HEK293 (cell line): ENCODE results near the gene HEYL.

Experiments
- CTCF ChIA-PET: fragments of 350-600 bp; formaldehyde crosslinking; extraction: SDS; loops from one replicate; lab custom pipeline; 2021; ENCODE audit warnings: antibody characterized with exemption; lab: Yijun Ruan, JAX
- POLR2A ChIA-PET: fragments of 300-600 bp; formaldehyde crosslinking; extraction: SDS; loops from one replicate; lab custom pipeline; 2020; ENCODE audit warnings: antibody characterized with exemption, inconsistent platforms; lab: Yijun Ruan, JAX
- H3K27ac ChIP-seq: fragments of 200-500 bp; sonication (Bioruptor generic); 2 replicates; pipeline ENCODE4 v1.5.1; 2014; ENCODE audit warnings: low read depth, low read length, control low read depth, inconsistent platforms; ENCODE audit errors: extremely low read depth
- H3K36me3 ChIP-seq, 2 experiments: fragments of 200-500 bp in 1 of 2; sonication (Bioruptor generic) in 1 of 2; 1 replicate in 1 of 2; 2 replicates in 1 of 2; pipeline ENCODE4 v1.5.1; 2014 to 2017; ENCODE audit warnings: inconsistent platforms in 2 of 2, low read length in 2 of 2; ENCODE audit not compliant: control insufficient read depth in 2 of 2, insufficient read depth in 1 of 2
- H3K4me1 ChIP-seq: fragments of 200-500 bp; sonication (Bioruptor generic); 2 replicates; pipeline ENCODE4 v1.5.1; 2014; ENCODE audit warnings: mild to moderate bottlenecking, low read length, inconsistent platforms; ENCODE audit not compliant: control insufficient read depth, insufficient read depth
- H3K4me3 ChIP-seq: 2 replicates; pipeline ENCODE4 v1.5.1; 2011; ENCODE audit warnings: low read depth, mild to moderate bottlenecking, control low read depth, low read length, moderate library complexity
- H3K9me3 ChIP-seq: fragments of 200-500 bp; sonication (Bioruptor generic); 2 replicates; pipeline ENCODE4 v1.5.1; 2014; ENCODE audit warnings: low read depth, low read length, inconsistent platforms; ENCODE audit not compliant: control insufficient read depth, insufficient read depth
- GFI1B ChIP-seq: fragments of 450-650 bp; formaldehyde crosslinking; IDR thresholded peaks from 2 replicates; pipeline ENCODE4 v1.5.1; 2016; ENCODE audit warnings: missing biosample characterization, missing genetic modification characterization
- MZF1 ChIP-seq: fragments of 450-650 bp; formaldehyde crosslinking; IDR thresholded peaks from 2 replicates; pipeline ENCODE4 v1.5.1; 2017; ENCODE audit warnings: missing biosample characterization, missing genetic modification characterization, borderline replicate concordance
- RBAK ChIP-seq: fragments of 450-650 bp; formaldehyde crosslinking; IDR thresholded peaks from 2 replicates; pipeline ENCODE4 v1.5.1; 2016; ENCODE audit warnings: missing biosample characterization, missing genetic modification characterization
- SALL2 ChIP-seq: fragments of 450-650 bp; formaldehyde crosslinking; IDR thresholded peaks from 2 replicates; pipeline ENCODE4 v1.5.0; 2017; ENCODE audit warnings: missing biosample characterization, mild to moderate bottlenecking, missing genetic modification characterization, borderline replicate concordance
- ZFHX2 ChIP-seq: fragments of 450-650 bp; formaldehyde crosslinking; conservative IDR thresholded peaks from 2 replicates; pipeline ENCODE4 v1.5.1; 2016; ENCODE audit warnings: missing biosample characterization, missing genetic modification characterization
- ZNF239 ChIP-seq: fragments of 450-650 bp; formaldehyde crosslinking; IDR thresholded peaks from 2 replicates; pipeline ENCODE4 v1.5.1; 2016; ENCODE audit warnings: missing biosample characterization, missing genetic modification characterization
- ZNF416 ChIP-seq: fragments of 450-650 bp; formaldehyde crosslinking; IDR thresholded peaks from 2 replicates; pipeline ENCODE4 v1.5.1; 2016; ENCODE audit warnings: missing biosample characterization, missing genetic modification characterization
- ZNF596 ChIP-seq: fragments of 450-650 bp; IDR thresholded peaks from 2 replicates; pipeline ENCODE4 v1.5.0; 2018; ENCODE audit warnings: missing biosample characterization, mild to moderate bottlenecking, missing genetic modification characterization, moderate library complexity
- ZNF747 ChIP-seq: fragments of 450-650 bp; formaldehyde crosslinking; IDR thresholded peaks from 2 replicates; pipeline ENCODE4 v1.5.1; 2016; ENCODE audit warnings: missing biosample characterization, missing genetic modification characterization
- ZNF777 ChIP-seq: fragments of 450-650 bp; formaldehyde crosslinking; IDR thresholded peaks from 2 replicates; pipeline ENCODE4 v1.5.1; 2017; ENCODE audit warnings: missing biosample characterization, missing genetic modification characterization, borderline replicate concordance
- ZNF785 ChIP-seq: fragments of 450-650 bp; formaldehyde crosslinking; IDR thresholded peaks from 2 replicates; pipeline ENCODE4 v1.5.1; 2016; ENCODE audit warnings: missing biosample characterization, missing genetic modification characterization
- ZSCAN30 ChIP-seq: fragments of 450-650 bp; IDR thresholded peaks from 2 replicates; pipeline ENCODE4 v1.5.1; 2018; ENCODE audit warnings: missing biosample characterization, mild to moderate bottlenecking, missing genetic modification characterization, moderate library complexity
- TF ChIP-seq, protein P1 (sequence below): fragments of 450-650 bp; formaldehyde crosslinking; IDR thresholded peaks from 2 replicates; pipeline ENCODE4 v1.5.1; 2016; ENCODE audit warnings: missing biosample characterization, missing genetic modification characterization, low read depth
- TF ChIP-seq, protein P2 (sequence below): fragments of 450-650 bp; formaldehyde crosslinking; IDR thresholded peaks from 2 replicates; pipeline ENCODE4 v1.5.0; 2017; ENCODE audit warnings: missing biosample characterization, missing genetic modification characterization, borderline replicate concordance
- TF ChIP-seq, protein P3 (sequence below): fragments of 450-650 bp; formaldehyde crosslinking; IDR thresholded peaks from 2 replicates; pipeline ENCODE4 v1.5.1; 2016; ENCODE audit warnings: missing biosample characterization, missing genetic modification characterization

HEYL gene

DNA sequence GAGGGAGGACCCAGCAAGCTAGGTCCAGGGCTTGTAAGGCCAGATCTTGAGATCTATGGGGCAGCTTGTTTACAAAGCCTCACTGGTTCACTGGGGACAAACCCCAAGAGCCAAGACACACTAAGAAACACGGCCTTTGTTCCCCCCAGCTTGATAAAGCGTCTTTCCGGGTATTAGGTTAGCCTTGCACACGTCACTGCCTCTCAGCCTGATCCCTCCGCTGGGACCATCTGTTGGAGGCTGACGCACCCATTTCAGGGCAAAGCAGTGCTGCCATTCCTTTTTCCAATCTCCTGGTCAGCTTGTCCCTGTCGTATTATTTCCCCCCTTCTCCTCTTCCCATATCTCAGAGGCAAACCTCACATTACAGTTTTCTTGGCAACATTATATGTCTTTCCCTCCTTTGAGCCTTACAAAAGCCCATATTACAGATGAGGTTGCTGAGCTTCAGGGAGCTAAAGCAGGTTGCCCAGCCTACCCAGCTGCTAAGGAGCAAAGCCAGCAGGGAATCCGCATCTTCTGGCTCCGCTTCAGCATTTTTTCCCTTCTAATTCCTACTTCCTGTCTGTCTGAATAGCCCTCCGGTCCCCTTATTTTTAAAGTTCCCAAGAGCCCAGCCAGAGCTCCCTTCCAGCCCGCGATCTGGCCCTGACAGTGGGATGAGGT is 4.1 kb downstream of the HEYL start:
- ChIA-PET CTCF (interaction anchor here (0.9 to 2.3 kb wide), 6 partner anchors 17 to 537 kb away, joined by 3 to 14 read pairs (median 4); no protein-coding TSS in a partner anchor), POLR2A (no interaction called here)
- H3K9me3 ChIP-seq: no peaks in the 10 kb centered on the region
- TF ChIP-seq ZNF239 (tag by site-specific recombination) (no peak), ZNF596 (tag by site-specific recombination) (no peak)
- H3K36me3 ChIP-seq: peaks cover 0 to 21% of the 10 kb centered on the region in 2 experiments; a peak in 1 of 3 replicates
- H3K27ac ChIP-seq: no peak overlapping the region
- no peak overlapping the region for H3K4me3 ChIP-seq
- no peaks in the 10 kb centered on the region for H3K4me1 ChIP-seq

DNA sequence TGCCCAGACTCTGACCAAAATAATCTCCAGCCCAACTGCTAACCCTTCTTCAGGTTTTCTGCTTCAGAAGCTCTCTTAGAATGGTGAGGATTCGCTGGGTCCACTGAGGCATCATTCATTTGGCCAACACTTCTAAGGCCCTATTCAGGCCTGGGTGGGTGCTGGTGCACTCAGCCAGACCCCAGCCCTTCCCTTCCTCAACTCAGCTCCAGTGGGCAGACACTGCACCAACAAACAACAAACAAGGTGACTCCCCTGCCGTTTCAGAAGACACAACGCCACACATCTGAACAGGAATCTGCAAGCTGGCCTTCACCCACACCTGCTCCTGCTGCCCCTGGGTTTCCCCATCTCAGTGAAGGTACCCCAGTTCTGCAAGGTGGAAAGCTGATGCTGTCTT is 6.0 kb downstream of the HEYL start:
- Histone ChIP-seq H3K27ac (no peak overlapping the region), H3K4me1 (no peaks in the 10 kb centered on the region), H3K4me3 (no peak overlapping the region), H3K9me3 (no peaks in the 10 kb centered on the region), H3K36me3 (peaks cover 0 to 37% of the 10 kb centered on the region in 2 experiments; a peak in 1 of 3 replicates)
- CTCF ChIA-PET: interaction anchor here (0.9 to 1.5 kb wide), 4 partner anchors 10 to 27 kb away, joined by 3 to 6 read pairs (median 4); no protein-coding TSS in a partner anchor
- POLR2A ChIA-PET: no interaction called here
- TF ChIP-seq ZNF747: no peak
- TF ChIP-seq GFI1B: no peak
- TF ChIP-seq, protein P1, sequence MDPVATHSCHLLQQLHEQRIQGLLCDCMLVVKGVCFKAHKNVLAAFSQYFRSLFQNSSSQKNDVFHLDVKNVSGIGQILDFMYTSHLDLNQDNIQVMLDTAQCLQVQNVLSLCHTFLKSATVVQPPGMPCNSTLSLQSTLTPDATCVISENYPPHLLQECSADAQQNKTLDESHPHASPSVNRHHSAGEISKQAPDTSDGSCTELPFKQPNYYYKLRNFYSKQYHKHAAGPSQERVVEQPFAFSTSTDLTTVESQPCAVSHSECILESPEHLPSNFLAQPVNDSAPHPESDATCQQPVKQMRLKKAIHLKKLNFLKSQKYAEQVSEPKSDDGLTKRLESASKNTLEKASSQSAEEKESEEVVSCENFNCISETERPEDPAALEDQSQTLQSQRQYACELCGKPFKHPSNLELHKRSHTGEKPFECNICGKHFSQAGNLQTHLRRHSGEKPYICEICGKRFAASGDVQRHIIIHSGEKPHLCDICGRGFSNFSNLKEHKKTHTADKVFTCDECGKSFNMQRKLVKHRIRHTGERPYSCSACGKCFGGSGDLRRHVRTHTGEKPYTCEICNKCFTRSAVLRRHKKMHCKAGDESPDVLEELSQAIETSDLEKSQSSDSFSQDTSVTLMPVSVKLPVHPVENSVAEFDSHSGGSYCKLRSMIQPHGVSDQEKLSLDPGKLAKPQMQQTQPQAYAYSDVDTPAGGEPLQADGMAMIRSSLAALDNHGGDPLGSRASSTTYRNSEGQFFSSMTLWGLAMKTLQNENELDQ: no peak
- no peak for TF ChIP-seq ZFHX2 (tag by site-specific recombination)
- TF ChIP-seq RBAK (tag by site-specific recombination): no peak
- no peak for TF ChIP-seq MZF1 (tag by site-specific recombination)
- no peak for TF ChIP-seq SALL2 (tag by site-specific recombination)
- TF ChIP-seq, protein P2, sequence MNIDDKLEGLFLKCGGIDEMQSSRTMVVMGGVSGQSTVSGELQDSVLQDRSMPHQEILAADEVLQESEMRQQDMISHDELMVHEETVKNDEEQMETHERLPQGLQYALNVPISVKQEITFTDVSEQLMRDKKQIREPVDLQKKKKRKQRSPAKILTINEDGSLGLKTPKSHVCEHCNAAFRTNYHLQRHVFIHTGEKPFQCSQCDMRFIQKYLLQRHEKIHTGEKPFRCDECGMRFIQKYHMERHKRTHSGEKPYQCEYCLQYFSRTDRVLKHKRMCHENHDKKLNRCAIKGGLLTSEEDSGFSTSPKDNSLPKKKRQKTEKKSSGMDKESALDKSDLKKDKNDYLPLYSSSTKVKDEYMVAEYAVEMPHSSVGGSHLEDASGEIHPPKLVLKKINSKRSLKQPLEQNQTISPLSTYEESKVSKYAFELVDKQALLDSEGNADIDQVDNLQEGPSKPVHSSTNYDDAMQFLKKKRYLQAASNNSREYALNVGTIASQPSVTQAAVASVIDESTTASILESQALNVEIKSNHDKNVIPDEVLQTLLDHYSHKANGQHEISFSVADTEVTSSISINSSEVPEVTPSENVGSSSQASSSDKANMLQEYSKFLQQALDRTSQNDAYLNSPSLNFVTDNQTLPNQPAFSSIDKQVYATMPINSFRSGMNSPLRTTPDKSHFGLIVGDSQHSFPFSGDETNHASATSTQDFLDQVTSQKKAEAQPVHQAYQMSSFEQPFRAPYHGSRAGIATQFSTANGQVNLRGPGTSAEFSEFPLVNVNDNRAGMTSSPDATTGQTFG (tag by site-specific recombination): no peak
- TF ChIP-seq, protein P3, sequence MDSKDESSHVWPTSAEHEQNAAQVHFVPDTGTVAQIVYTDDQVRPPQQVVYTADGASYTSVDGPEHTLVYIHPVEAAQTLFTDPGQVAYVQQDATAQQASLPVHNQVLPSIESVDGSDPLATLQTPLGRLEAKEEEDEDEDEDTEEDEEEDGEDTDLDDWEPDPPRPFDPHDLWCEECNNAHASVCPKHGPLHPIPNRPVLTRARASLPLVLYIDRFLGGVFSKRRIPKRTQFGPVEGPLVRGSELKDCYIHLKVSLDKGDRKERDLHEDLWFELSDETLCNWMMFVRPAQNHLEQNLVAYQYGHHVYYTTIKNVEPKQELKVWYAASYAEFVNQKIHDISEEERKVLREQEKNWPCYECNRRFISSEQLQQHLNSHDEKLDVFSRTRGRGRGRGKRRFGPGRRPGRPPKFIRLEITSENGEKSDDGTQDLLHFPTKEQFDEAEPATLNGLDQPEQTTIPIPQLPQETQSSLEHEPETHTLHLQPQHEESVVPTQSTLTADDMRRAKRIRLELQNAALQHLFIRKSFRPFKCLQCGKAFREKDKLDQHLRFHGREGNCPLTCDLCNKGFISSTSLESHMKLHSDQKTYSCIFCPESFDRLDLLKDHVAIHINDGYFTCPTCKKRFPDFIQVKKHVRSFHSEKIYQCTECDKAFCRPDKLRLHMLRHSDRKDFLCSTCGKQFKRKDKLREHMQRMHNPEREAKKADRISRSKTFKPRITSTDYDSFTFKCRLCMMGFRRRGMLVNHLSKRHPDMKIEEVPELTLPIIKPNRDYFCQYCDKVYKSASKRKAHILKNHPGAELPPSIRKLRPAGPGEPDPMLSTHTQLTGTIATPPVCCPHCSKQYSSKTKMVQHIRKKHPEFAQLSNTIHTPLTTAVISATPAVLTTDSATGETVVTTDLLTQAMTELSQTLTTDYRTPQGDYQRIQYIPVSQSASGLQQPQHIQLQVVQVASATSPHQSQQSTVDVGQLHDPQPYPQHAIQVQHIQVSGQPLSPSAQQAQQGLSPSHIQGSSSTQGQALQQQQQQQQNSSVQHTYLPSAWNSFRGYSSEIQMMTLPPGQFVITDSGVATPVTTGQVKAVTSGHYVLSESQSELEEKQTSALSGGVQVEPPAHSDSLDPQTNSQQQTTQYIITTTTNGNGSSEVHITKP: no peak
- TF ChIP-seq ZNF777 (tag by site-specific recombination): no peak
- no peak for TF ChIP-seq ZNF785 (tag by site-specific recombination)
- no peak for TF ChIP-seq ZSCAN30
- no peak for TF ChIP-seq ZNF416 (tag by site-specific recombination)
